ENCODE data around the gene UPB1. TPM values are rescaled to one million over a fixed set of nuclear protein-coding genes. Genes with fewer than 3 reads are reported as not detected.

UPB1 gene
- total and polyA plus RNA-seq, 10 of the 15 experiments (the other 5 are each of a cell fraction or from before 2014, with no cell fraction given), result 0.89 to 20.5 (median 3.1) TPM

- peak; percentile 85 for TF ChIP-seq NR2C1 (IDR thresholded peaks at IDR 0.05)
- peak; percentile 72; the same call in 1 of the 2 replicates for TF ChIP-seq IRF4 (IDR thresholded peaks at IDR 0.05; ENCODE audit: low read depth, low read length)
- TF ChIP-seq RELA (IDR thresholded peaks at IDR 0.05; ENCODE audit: borderline replicate concordance, partially characterized antibody), result no peak
- TF ChIP-seq SUPT20H (IDR thresholded peaks at IDR 0.05; ENCODE audit: borderline replicate concordance, control insufficient read depth, low read depth, low read length), result no peak
- no peak for TF ChIP-seq PAX5 (IDR thresholded peaks at IDR 0.05; ENCODE audit: borderline replicate concordance, low read depth, low read length)
- peak; percentile 40; the same call in 1 of the 2 replicates for TF ChIP-seq DPF2 (IDR thresholded peaks at IDR 0.05)
- TF ChIP-seq, protein P1, sequence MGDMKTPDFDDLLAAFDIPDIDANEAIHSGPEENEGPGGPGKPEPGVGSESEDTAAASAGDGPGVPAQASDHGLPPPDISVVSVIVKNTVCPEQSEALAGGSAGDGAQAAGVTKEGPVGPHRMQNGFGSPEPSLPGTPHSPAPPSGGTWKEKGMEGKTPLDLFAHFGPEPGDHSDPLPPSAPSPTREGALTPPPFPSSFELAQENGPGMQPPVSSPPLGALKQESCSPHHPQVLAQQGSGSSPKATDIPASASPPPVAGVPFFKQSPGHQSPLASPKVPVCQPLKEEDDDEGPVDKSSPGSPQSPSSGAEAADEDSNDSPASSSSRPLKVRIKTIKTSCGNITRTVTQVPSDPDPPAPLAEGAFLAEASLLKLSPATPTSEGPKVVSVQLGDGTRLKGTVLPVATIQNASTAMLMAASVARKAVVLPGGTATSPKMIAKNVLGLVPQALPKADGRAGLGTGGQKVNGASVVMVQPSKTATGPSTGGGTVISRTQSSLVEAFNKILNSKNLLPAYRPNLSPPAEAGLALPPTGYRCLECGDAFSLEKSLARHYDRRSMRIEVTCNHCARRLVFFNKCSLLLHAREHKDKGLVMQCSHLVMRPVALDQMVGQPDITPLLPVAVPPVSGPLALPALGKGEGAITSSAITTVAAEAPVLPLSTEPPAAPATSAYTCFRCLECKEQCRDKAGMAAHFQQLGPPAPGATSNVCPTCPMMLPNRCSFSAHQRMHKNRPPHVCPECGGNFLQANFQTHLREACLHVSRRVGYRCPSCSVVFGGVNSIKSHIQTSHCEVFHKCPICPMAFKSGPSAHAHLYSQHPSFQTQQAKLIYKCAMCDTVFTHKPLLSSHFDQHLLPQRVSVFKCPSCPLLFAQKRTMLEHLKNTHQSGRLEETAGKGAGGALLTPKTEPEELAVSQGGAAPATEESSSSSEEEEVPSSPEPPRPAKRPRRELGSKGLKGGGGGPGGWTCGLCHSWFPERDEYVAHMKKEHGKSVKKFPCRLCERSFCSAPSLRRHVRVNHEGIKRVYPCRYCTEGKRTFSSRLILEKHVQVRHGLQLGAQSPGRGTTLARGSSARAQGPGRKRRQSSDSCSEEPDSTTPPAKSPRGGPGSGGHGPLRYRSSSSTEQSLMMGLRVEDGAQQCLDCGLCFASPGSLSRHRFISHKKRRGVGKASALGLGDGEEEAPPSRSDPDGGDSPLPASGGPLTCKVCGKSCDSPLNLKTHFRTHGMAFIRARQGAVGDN (IDR thresholded peaks at IDR 0.05), result peak; percentile 69; the same call in 1 of the 2 replicates
- no peak for TF ChIP-seq MEF2B (IDR thresholded peaks at IDR 0.05; ENCODE audit: partially characterized antibody, poor library complexity, severe bottlenecking)
- no peak for TF ChIP-seq REST (IDR thresholded peaks at IDR 0.05; ENCODE audit: low read depth, low read length)
- peak; percentile 96 for TF ChIP-seq RAD21 (IDR thresholded peaks at IDR 0.05; ENCODE audit: insufficient read depth, low read depth, low read length)
- 0 out of 3 replicates have a peak, but pooled peaks have one; percentile 56 for TF ChIP-seq POU2F2 (IDR thresholded peaks at IDR 0.05; ENCODE audit: borderline replicate concordance, low read depth, low read length)
- TF ChIP-seq RCOR1 (conservative IDR thresholded peaks at IDR 0.05; ENCODE audit: low read depth, low read length), result no peak
- TF ChIP-seq HDAC2 (IDR thresholded peaks at IDR 0.05), result no peak
- TF ChIP-seq FOS (IDR thresholded peaks at IDR 0.05; ENCODE audit: borderline replicate concordance, extremely low read depth, insufficient read length), result no peak
- TF ChIP-seq JUNB (IDR thresholded peaks at IDR 0.05), result 0 out of 2 replicates have a peak, but pooled peaks have one; percentile 11
- TF ChIP-seq EED (IDR thresholded peaks at IDR 0.05; ENCODE audit: low read depth), result 0 out of 2 replicates have a peak, but pooled peaks have one; percentile 28
- TF ChIP-seq POLR2A (IDR thresholded peaks at IDR 0.05; ENCODE audit: low read depth, low read length), result no peak
- 0 out of 2 replicates have a peak, but pooled peaks have one; percentile 39 for TF ChIP-seq CREM (IDR thresholded peaks at IDR 0.05; ENCODE audit: low read depth)
- no peak for TF ChIP-seq ZNF622 (IDR thresholded peaks at IDR 0.05)
- no peak for TF ChIP-seq SRF (IDR thresholded peaks at IDR 0.05; ENCODE audit: low read depth in 2 of 2, low read length in 2 of 2)
- peak; percentile 6 to 44; a peak in 1 of 4 replicates for TF ChIP-seq BHLHE40 (IDR thresholded peaks at IDR 0.05; ENCODE audit: borderline replicate concordance in 1 of 2, low read depth in 2 of 2, low read length in 1 of 2)
- no peak for TF ChIP-seq SMAD5 (IDR thresholded peaks at IDR 0.05; ENCODE audit: low read depth)
- TF ChIP-seq PML (IDR thresholded peaks at IDR 0.05; ENCODE audit: low read length), result no peak
- TF ChIP-seq ZNF207 (IDR thresholded peaks at IDR 0.05; ENCODE audit: borderline replicate concordance), result no peak
- no peak for TF ChIP-seq TCF7 (IDR thresholded peaks at IDR 0.05; ENCODE audit: borderline replicate concordance)
Observed at GRCh38 chr22:24525416-24526037, 30.4 kb downstream of the UPB1 start (continued).

All from GM12878 (cell line).